ENCODE measurements around the gene SLC12A4.
"Not testable (repeated sequence)": the region's sequence is repeated elsewhere in the genome, so short reads cannot be mapped to it uniquely, and the experiment has no call there.

SLC12A4 gene

DNA sequence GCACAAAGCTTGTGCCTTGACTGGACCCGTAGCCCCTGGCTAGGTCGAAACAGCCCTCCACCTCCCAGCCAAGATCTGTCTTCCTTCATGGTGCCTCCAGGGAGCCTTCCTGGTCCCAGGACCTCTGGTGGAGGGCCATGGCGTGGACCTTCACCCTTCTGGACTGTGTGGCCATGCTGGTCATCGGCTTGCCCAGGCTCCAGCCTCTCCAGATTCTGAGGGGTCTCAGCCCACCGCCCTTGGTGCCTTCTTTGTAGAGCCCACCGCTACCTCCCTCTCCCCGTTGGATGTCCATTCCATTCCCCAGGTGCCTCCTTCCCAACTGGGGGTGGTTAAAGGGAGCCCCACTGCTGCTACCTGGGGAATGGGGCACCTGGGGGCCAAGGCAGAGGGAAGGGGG is 40.3 kb downstream of the SLC12A4 start:
- CTCF ChIA-PET, result interaction anchor here (1.1 to 6.3 kb wide), 10 partner anchors 10 to 407 kb away, joined by 3 to 49 read pairs (median 4); partner anchors contain the start of gene NRN1L
- Mint-ChIP-seq H3K4me1 (peaks cover 2% of the 10 kb centered on the region), H3K27me3 (no peaks in the 10 kb centered on the region), H3K27ac (peak overlapping the region; percentile 58), H3K4me3 (no peak overlapping the region), H3K9me3 (no peaks in the 10 kb centered on the region), H3K36me3 (peaks cover 17% of the 10 kb centered on the region)
- no peak for DNase-seq

DNA sequence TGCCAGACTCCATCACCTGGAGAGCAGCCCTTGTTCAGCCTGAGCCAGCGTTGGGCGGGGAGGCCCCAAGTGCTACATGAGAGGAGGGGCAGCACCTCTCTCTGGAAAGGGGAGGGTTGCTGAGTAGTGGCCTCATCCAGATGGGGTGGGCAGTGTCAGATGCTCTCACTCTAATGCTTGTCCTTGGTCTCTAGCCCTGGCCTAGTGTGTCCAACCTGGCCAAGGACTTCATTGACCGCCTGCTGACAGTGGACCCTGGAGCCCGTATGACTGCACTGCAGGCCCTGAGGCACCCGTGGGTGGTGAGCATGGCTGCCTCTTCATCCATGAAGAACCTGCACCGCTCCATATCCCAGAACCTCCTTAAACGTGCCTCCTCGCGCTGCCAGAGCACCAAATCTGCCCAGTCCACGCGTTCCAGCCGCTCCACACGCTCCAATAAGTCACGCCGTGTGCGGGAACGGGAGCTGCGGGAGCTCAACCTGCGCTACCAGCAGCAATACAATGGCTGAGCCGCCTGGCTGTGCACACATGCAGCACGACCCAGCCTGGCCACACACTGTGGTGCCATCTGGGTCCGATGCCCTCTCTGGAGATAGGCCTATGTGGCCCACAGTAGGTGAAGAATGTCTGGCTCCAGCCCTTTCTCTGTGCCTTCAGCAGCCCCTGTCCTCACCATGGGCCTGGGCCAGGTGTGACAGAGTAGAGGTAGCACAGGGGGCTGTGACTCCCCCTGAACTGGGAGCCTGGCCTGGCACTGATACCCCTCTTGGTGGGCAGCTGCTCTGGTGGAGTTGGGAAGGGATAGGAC is 41.1 kb downstream of the SLC12A4 start:
- Mint-ChIP-seq H3K4me3 (no peak overlapping the region), H3K9me3 (no peaks in the 10 kb centered on the region), H3K27ac (no peak overlapping the region), H3K4me1 (peaks cover 2% of the 10 kb centered on the region), H3K36me3 (peaks cover 15% of the 10 kb centered on the region), H3K27me3 (no peaks in the 10 kb centered on the region)
- CTCF ChIA-PET, result interaction anchor here (0.6 to 6.3 kb wide), 5 partner anchors 12 to 406 kb away, joined by 3 to 49 read pairs (median 11); no protein-coding TSS in a partner anchor
- no peak for DNase-seq

DNA sequence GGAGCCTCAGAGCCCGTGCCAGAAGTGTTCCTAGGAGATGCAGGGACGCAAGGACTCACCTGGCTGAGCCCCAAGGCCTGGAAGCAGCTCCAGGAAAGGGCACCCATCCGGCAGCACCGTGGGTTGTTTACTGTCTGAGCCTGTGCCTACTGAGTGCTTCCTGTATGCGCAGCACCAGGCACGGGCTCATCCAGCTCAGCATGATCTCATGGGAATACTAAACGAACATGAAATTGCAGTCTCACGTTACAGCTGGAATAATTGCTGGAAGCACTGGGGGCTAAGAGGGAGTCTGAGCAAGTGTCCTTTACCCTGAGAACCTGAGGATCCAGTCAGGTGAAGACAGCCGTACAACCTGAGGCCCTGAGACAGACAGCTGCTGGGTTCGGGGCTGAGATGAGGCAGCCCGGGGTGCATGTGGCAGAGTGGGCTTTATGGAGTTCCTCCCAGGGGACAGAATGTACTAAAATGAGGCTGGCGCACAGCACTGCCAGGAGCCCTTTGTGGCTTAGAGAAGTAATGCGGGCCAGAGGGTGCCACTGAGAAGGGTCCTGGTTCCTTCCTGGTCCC is 42.2 kb downstream of the SLC12A4 start:
- Mint-ChIP-seq H3K36me3 (peaks cover 11% of the 10 kb centered on the region), H3K9me3 (no peaks in the 10 kb centered on the region), H3K27ac (no peak overlapping the region), H3K27me3 (no peaks in the 10 kb centered on the region), H3K4me1 (peaks cover 4% of the 10 kb centered on the region), H3K4me3 (no peak overlapping the region)
- DNase-seq, result no peak
- CTCF ChIA-PET, result interaction anchor here (0.5 to 6.3 kb wide), 8 partner anchors 9 to 570 kb away, joined by 3 to 49 read pairs (median 3); no protein-coding TSS in a partner anchor

DNA sequence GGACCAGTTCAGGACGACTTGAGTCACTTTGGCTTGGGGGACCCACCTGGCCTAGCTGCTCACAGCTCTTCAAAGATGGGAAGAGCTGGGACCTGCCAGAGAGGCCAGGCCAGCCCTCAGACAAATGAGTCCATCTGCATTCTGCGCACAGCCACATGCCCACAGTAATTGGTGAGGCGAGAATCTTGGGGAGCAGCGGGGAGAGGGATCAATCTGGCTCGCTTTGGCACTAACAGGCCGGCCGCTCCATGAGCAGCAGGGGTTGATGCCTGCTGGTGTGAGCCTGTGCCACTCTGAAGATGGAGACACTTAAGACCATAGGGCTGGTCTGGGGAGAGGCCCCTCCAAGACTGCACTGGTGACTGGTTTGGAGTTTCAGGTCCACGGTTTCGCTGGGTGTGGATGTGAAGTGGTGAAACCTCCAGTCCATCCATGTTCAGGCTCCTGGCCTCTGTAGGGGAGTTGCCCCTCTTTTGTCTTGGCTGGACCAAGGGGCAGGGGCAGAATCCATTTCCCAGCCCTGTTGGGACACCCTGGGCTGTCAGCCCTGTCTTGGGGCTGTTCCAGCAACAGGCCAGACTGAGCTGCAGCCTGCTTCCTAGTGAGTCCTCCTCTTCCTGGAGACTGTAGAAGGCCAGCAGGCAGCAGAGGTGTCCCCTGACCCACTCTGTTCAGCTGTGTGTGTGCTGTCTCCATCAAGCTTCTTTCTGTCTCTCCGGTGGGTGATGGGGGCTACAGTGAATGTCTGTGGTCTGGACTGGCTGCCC is 44.1 kb downstream of the SLC12A4 start:
- H3K4me3 Mint-ChIP-seq, result no peak overlapping the region
- no peaks in the 10 kb centered on the region for H3K9me3 Mint-ChIP-seq
- peaks cover 4% of the 10 kb centered on the region for H3K4me1 Mint-ChIP-seq
- CTCF ChIA-PET, result interaction anchor here (0.6 to 1.4 kb wide), 4 partner anchors 41 to 140 kb away, joined by 3 to 6 read pairs (median 4); no protein-coding TSS in a partner anchor
- no peaks in the 10 kb centered on the region for H3K27me3 Mint-ChIP-seq
- peaks cover 8% of the 10 kb centered on the region for H3K36me3 Mint-ChIP-seq
- DNase-seq, result no peak
- no peak overlapping the region for H3K27ac Mint-ChIP-seq

DNA sequence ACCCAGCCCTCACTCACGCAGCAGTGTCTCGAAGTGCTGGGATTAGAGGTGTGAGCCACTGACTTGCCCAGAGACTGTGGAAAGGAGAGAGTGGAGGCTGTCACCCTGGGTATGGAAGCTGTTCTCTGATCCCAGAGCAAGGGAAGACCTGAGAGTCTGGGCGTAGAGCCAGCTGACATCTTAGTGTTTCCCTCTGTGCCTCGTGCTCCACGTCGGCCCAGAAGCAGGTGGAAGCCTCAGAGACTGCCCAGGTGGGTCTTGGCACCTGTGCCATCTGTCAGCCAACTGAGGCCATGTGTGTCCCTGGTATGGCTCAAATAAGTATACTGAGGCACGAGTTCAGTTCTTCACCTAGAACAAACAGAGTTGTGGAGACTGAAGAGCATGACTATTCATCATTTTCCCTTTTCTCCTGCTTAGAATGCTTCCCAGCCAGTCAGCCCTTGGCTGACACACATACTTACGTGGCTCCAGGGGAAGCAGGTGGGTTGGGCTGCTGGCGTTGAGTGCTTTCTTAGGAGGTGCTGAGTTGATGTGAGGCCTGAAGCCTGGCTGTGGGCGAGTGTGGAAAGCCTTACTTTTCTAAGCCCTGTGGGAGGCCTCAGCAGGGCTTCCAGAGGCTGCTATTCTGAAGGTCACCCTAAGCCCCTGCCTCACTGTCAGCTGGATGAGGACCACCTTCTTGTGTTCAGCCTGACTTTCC is 44.9 kb downstream of the SLC12A4 start:
- Mint-ChIP-seq H3K27me3 (no peaks in the 10 kb centered on the region), H3K36me3 (peaks cover 7% of the 10 kb centered on the region), H3K27ac (peak overlapping the region; percentile 24), H3K4me3 (no peak overlapping the region), H3K9me3 (no peaks in the 10 kb centered on the region), H3K4me1 (peaks cover 4% of the 10 kb centered on the region)
- no peak for DNase-seq
- CTCF ChIA-PET, result interaction anchor here (1.4 to 4.8 kb wide), 3 partner anchors 18 to 107 kb away, joined by 4 to 34 read pairs (median 6); no protein-coding TSS in a partner anchor

DNA sequence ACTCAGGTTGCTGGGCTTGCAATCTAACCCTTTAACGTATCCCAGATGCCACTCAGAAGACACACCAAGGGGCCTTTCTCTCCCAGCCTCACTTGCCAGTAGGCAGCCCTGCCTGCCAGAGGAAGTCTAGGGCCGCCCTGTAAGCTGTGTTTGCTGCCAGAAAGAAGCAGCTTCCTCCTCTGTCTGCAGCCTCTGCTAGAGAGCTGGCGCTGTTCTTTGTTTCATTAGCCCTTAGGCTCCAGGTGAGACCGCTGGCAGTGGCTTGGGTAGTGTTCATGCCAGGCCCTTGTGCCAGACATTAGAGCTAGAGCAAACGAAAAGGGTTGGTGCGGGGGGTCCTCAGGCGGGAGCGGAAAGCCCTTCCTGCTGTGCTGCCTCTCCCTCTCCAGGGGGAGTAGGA is 45.7 kb downstream of the SLC12A4 start:
- Mint-ChIP-seq H3K4me1 (peaks cover 6% of the 10 kb centered on the region), H3K36me3 (no peaks in the 10 kb centered on the region), H3K27ac (no peak overlapping the region), H3K4me3 (no peak overlapping the region), H3K27me3 (no peaks in the 10 kb centered on the region), H3K9me3 (no peaks in the 10 kb centered on the region)
- no peak for DNase-seq
- CTCF ChIA-PET, result interaction anchor here (1.4 to 4.8 kb wide), 2 partner anchors 19 to 40 kb away, joined by 4 to 34 read pairs; no protein-coding TSS in a partner anchor

DNA sequence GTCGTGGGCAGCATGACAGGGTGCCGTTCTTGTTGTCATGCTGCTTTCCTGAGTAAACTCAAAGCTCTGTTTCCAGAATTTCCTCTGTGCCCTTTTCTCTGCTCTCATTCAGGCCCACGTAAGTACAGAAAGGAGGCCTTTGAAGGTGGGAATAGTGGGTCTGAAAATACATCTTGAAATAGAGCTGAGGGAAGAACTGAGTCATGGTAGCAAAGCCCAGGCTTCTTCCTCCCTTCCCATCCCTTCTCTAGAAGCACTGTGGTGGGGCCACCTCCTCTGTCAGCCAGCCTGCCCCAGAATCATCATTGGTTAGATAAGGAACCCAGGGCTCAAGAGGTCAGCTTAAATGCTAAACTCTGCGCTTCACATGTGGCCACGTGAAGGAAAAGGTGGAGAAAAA is 46.2 kb downstream of the SLC12A4 start:
- no peak for DNase-seq
- Mint-ChIP-seq H3K4me1 (peaks cover 12% of the 10 kb centered on the region), H3K27me3 (no peaks in the 10 kb centered on the region), H3K4me3 (no peak overlapping the region), H3K27ac (no peak overlapping the region), H3K9me3 (no peaks in the 10 kb centered on the region), H3K36me3 (no peaks in the 10 kb centered on the region)
- CTCF ChIA-PET, result interaction anchor here (0.7 to 4.8 kb wide), 3 partner anchors 19 to 106 kb away, joined by 3 to 34 read pairs (median 4); no protein-coding TSS in a partner anchor

DNA sequence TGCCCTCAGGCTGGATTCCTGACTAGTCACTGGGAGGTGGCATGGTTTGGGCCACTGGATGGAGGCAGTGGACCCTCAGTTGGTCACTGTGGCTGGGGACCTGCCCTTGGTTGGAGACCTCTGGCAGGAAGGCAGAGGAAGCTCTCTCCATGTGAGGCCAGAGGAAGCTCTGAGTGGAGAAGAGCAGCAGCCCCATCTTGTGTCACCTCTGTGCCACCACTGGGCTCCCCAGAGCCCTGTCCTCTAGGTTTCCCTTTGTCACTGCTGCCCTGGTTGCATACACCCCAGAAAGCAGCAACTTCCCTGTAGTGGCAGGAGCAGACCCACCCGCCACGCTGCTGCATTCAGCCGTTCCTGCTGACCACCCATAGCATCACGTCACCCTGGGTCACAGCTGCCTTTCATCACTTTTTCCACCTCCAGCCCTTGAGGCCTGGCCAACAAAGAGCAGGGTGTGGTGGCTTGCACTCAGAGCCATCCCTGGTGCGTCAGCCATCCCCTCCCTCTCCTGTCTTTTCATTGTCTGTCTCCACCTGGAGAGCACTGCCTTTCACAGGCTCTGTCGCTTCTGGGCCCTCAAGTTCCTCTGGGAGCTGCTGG is 48.7 kb downstream of the SLC12A4 start:
- no peaks in the 10 kb centered on the region for H3K27me3 Mint-ChIP-seq
- no peaks in the 10 kb centered on the region for H3K36me3 Mint-ChIP-seq
- H3K9me3 Mint-ChIP-seq, result no peaks in the 10 kb centered on the region
- CTCF ChIA-PET, result interaction anchor here (0.6 to 4.8 kb wide), 7 partner anchors 10 to 113 kb away, joined by 3 to 34 read pairs (median 3); partner anchors contain the start of gene TSNAXIP1
- no peak overlapping the region for H3K4me3 Mint-ChIP-seq
- DNase-seq, result no peak
- peaks cover 14% of the 10 kb centered on the region for H3K4me1 Mint-ChIP-seq
- no peak overlapping the region for H3K27ac Mint-ChIP-seq

DNA sequence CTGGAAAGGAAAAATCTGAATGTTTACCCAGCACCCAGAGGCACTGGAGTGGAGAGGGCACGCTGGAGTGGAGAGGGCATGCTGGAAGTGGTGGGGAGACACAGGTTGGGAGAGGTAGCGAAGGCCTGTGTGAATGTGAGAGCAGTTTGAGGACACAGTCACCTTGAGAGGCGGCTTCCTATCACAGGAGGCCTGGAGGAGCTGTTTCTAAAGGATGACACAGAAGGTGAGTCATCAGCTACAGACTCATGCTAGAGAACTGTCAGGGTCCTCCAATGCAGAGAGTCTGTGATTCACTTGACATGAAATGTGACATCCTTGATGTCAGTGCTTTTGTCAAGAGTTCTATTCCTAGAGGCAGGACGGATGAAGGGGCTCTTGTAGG is 50.6 kb downstream of the SLC12A4 start:
- H3K27me3 Mint-ChIP-seq, result no peaks in the 10 kb centered on the region
- CTCF ChIA-PET, result interaction anchor here (0.7 to 2.4 kb wide), 5 partner anchors 11 to 101 kb away, joined by 3 to 10 read pairs (median 6); no protein-coding TSS in a partner anchor
- no peaks in the 10 kb centered on the region for H3K9me3 Mint-ChIP-seq
- H3K27ac Mint-ChIP-seq, result no peak overlapping the region
- peaks cover 14% of the 10 kb centered on the region for H3K4me1 Mint-ChIP-seq
- H3K4me3 Mint-ChIP-seq, result no peak overlapping the region
- peaks cover 2% of the 10 kb centered on the region for H3K36me3 Mint-ChIP-seq
- no peak for DNase-seq

DNA sequence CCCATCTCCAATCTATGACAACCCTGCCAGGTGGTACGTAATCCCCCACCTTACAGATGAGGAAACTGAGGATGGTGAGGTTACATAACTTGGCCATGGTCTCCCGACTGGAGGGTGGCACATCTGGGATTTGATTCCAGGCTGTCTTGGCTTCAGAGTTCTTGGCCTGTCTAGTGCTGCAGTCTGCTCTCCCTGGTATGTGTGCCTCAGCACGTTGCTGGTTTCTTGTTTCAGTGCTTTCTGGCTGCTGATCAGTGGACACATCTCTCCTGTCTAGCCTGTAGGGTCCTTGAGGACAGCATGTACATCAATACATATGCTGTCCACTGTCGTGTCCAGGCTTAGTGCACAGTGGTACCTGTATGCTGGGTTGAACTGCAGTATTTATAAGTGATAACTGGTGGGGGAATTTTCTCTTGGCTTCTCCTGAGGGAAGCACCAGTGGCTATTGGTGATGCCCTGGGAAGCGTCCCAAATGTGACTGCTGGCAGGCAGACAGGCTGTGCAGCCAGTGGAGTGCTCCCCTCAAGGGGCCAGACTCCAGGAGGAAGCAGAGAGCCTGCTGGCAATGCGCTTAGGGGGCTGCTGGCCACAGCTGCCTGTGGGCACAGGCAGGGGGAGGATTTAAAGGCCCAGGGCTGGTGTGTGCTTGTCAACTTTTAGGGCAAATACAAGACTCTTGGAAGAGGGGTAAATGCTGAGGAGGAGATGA is 51.1 kb downstream of the SLC12A4 start:
- CTCF ChIA-PET, result interaction anchor here (0.7 to 7.6 kb wide), 6 partner anchors 11 to 101 kb away, joined by 3 to 39 read pairs (median 7); partner anchors contain the start of gene NRN1L
- no peak overlapping the region for H3K27ac Mint-ChIP-seq
- no peak overlapping the region for H3K4me3 Mint-ChIP-seq
- H3K9me3 Mint-ChIP-seq, result no peaks in the 10 kb centered on the region
- H3K36me3 Mint-ChIP-seq, result peaks cover 2% of the 10 kb centered on the region
- H3K27me3 Mint-ChIP-seq, result no peaks in the 10 kb centered on the region
- no peak for DNase-seq
- peaks cover 14% of the 10 kb centered on the region for H3K4me1 Mint-ChIP-seq

DNA sequence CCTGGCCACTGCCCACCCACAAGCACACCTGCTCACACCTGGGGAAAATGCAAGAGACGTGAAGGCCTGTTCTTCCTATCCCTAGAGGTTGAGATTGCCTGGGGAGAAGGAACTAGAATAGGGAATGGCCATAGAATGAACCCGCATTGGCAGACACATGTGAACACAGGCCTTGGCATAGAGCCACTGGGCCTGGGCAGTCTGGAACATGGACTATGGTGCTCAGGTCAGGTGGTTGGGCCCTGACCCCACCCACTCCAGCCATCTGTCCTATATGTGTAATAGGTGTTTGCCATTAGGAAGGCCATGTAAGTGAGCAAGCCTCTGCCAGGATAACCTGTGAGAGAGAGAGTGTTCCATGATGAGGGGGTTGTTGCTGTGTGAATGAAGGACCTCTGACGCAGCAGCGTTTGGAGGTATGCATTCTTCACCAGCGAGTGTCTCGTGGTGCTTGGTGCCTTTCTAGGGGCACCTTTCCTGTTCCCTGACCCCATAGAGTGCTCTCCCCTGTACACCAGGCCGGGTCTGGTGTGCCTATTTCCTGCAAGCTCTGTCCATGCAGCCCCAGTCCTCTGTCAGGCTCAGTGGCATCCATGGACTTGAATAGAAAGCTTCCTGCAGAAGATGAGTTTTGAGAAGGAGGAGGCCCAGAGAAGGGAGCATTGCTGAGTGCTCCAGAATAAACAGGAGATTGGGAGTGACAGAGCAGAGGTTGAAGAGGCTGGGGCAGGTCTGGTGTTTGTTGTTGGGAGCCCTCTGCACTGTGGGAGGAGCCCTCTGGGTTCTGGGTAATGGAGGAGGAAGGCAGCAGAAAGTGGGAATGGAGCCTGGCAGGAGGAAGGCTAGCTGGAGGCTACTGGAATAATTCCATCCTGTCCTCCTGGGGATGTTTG is 52.4 kb downstream of the SLC12A4 start:
- Mint-ChIP-seq H3K4me3 (no peak overlapping the region), H3K4me1 (peaks cover 12% of the 10 kb centered on the region)

DNA sequence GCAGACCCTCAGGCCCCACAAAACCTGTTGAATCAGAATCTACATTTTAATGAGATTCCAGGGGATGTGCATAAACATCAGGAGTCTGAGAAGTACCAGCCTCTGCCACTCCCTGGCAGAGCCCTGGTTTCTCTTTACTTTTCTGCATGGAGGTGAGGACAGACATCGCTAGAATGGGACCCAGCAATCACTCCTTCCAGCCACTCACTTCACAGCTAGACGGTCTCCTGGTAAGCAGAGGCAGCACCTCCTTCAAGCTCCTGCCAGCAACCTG is 53.0 kb downstream of the SLC12A4 start:
- H3K4me1 Mint-ChIP-seq, result peaks cover 15% of the 10 kb centered on the region
- not testable (repeated sequence) for H3K27me3 Mint-ChIP-seq, H3K36me3 Mint-ChIP-seq, H3K9me3 Mint-ChIP-seq, H3K27ac Mint-ChIP-seq, H3K4me3 Mint-ChIP-seq, DNase-seq
- CTCF ChIA-PET, result interaction anchor here (0.6 to 7.6 kb wide), 5 partner anchors 12 to 394 kb away, joined by 3 to 39 read pairs (median 3); partner anchors contain the start of gene NRN1L

More for the DNA sequence above, 52.4 kb downstream of the SLC12A4 start:
- H3K36me3 Mint-ChIP-seq, result peaks cover 2% of the 10 kb centered on the region
- no peak overlapping the region for H3K27ac Mint-ChIP-seq
- DNase-seq, result no peak
- CTCF ChIA-PET, result interaction anchor here (0.7 to 7.6 kb wide), 5 partner anchors 11 to 395 kb away, joined by 3 to 39 read pairs (median 4); partner anchors contain the start of gene NRN1L
- no peaks in the 10 kb centered on the region for H3K9me3 Mint-ChIP-seq
- no peaks in the 10 kb centered on the region for H3K27me3 Mint-ChIP-seq
